Measurements from ENCODE around the gene PLSCR3.
A peak's percentile ranks its signal among the peaks of the same experiment; 100 is the strongest.

Gene PLSCR3

GRCh38 chr17:7426203-7426863, 32.0 kb upstream of the PLSCR3 start:
- no peak for DNase-seq

GRCh38 chr17:7425756-7426155, 31.4 kb upstream of the PLSCR3 start:
- DNase-seq: no peak

GRCh38 chr17:7425316-7425715, 31.0 kb upstream of the PLSCR3 start, which contains the start of gene SPEM2:
TSS of gene SPEM2 (plus strand) at chr17:7425616. CDS start at chr17:7425689, 73 bp downstream.
- no peak for DNase-seq

- no peak for DNase-seq
Measured at GRCh38 chr17:7423679-7424078, 29.4 kb upstream of the PLSCR3 start.

GRCh38 chr17:7421186-7421585, 26.9 kb upstream of the PLSCR3 start:
- DNase-seq: no peak

GRCh38 chr17:7419819-7420610, 25.7 kb upstream of the PLSCR3 start, which contains the start of gene SPEM1:
TSS of gene SPEM1 (plus strand) at chr17:7420324. CDS start at chr17:7420385, 61 bp downstream.
- no peak for DNase-seq

GRCh38 chr17:7418472-7419152, 24.3 kb upstream of the PLSCR3 start:
- DNase-seq: peak in 1 of 14 donors; percentile 16

GRCh38 chr17:7417056-7417655, 22.8 kb upstream of the PLSCR3 start:
- DNase-seq: no peak

- DNase-seq: no peak
Measured at GRCh38 chr17:7416323-7416722, 22.0 kb upstream of the PLSCR3 start.

- DNase-seq: no peak
Measured at GRCh38 chr17:7415784-7416183, 21.5 kb upstream of the PLSCR3 start.

GRCh38 chr17:7414837-7415236, 20.5 kb upstream of the PLSCR3 start:
- DNase-seq: no peak

- DNase-seq: peak in 1 of 14 donors; percentile 27
Measured at GRCh38 chr17:7413346-7413985, 19.1 kb upstream of the PLSCR3 start.

GRCh38 chr17:7411427-7411750, 17.1 kb upstream of the PLSCR3 start:
- no peak for DNase-seq

GRCh38 chr17:7410634-7411426, 16.5 kb upstream of the PLSCR3 start:
- no peak for DNase-seq

- no peak for DNase-seq
Measured at GRCh38 chr17:7409716-7410115, 15.4 kb upstream of the PLSCR3 start.

GRCh38 chr17:7408863-7409262, 14.5 kb upstream of the PLSCR3 start:
- no peak for DNase-seq

GRCh38 chr17:7408252-7408727, 14.0 kb upstream of the PLSCR3 start:
- no peak for DNase-seq

- DNase-seq: no peak
Measured at GRCh38 chr17:7407485-7408251, 13.3 kb upstream of the PLSCR3 start, which contains the start of gene NLGN2. TSS of gene NLGN2 (plus strand) at chr17:7407845. CDS start at chr17:7408256, 411 bp downstream.

GRCh38 chr17:7407082-7407481, 12.8 kb upstream of the PLSCR3 start:
- DNase-seq: no peak

GRCh38 chr17:7406235-7406825, 12.0 kb upstream of the PLSCR3 start:
- DNase-seq: peak in 1 of 14 donors; percentile 33
